Spleen (tissue), 11 donors: ENCODE data around the gene OTULIN. TPM values are rescaled to one million over a fixed set of nuclear protein-coding genes. Genes with fewer than 3 reads are reported as not detected.
A peak's percentile ranks its signal among the peaks of the same experiment; 100 is the strongest.

Source experiments
- DNase-seq: peaks from one replicate; pipeline ENCODE4 v3.0.0-alpha.2; 2020
- H3K27ac ChIP-seq, 8 donors: fragments of 200-600 bp; sonication (generic) in 7 of 8; 1 replicate in 4 of 8; 2 replicates in 4 of 8; pipeline versions ENCODE4 v1.5.0 to v1.8.0; 2016 to 2021; ENCODE audit warnings: inconsistent platforms in 4 of 8, mild to moderate bottlenecking in 4 of 8, moderate library complexity in 1 of 8
- H3K27me3 ChIP-seq, 7 donors: fragments of 200-600 bp; sonication (generic) in 6 of 7; replicated peaks in 1 of 7; 1 replicate in 4 of 7; 2 replicates in 3 of 7; pipeline versions ENCODE4 v1.5.0 to v1.8.0; 2016 to 2021; ENCODE audit warnings: inconsistent platforms in 3 of 7, mild to moderate bottlenecking in 1 of 7
- H3K36me3 ChIP-seq, 6 donors: fragments of 200-600 bp; sonication (generic) in 5 of 6; 1 replicate in 4 of 6; 2 replicates in 2 of 6; pipeline versions ENCODE4 v1.5.0 to v1.8.0; 2016 to 2021; ENCODE audit warnings: inconsistent platforms in 2 of 6
- H3K4me1 ChIP-seq, 6 donors: fragments of 200-600 bp; sonication (generic) in 5 of 6; 1 replicate in 3 of 6; 2 replicates in 3 of 6; pipeline versions ENCODE4 v1.5.0 to v1.8.0; 2016 to 2021; ENCODE audit warnings: inconsistent platforms in 3 of 6
- H3K4me3 ChIP-seq, 8 donors: fragments of 200-600 bp; sonication (generic) in 7 of 8; 1 replicate in 4 of 8; 2 replicates in 4 of 8; pipeline versions ENCODE4 v1.5.0 to v1.8.0; 2016 to 2021; ENCODE audit warnings: inconsistent platforms in 4 of 8, mild to moderate bottlenecking in 4 of 8, moderate library complexity in 2 of 8
- H3K9me3 ChIP-seq, 8 donors: fragments of 200-600 bp; sonication (generic) in 7 of 8; 1 replicate in 4 of 8; 2 replicates in 4 of 8; pipeline versions ENCODE4 v1.5.0 to v1.8.0; 2016 to 2021; ENCODE audit warnings: inconsistent platforms in 4 of 8
- CTCF ChIP-seq, 11 experiments: fragments of 200-600 bp in 7 of 11; fragments of 450-650 bp in 4 of 11; sonication (generic) in 4 of 11; IDR thresholded peaks in 8 of 11; conservative IDR thresholded peaks in 3 of 11; 1 replicate in 7 of 11; 2 replicates in 4 of 11; pipeline versions ENCODE4 v1.4.0 to v1.8.0; 2016 to 2021; ENCODE audit warnings: antibody characterized with exemption in 11 of 11, inconsistent platforms in 4 of 11, mild to moderate bottlenecking in 1 of 11
- POLR2A ChIP-seq, 3 donors: fragments of 450-650 bp; IDR thresholded peaks; one replicate each; pipeline ENCODE4 v1.5.1; 2017; ENCODE audit warnings: antibody characterized with exemption in 3 of 3, mild to moderate bottlenecking in 1 of 3
- POLR2AphosphoS5 ChIP-seq, 3 donors: sonication (generic); formaldehyde crosslinking; IDR thresholded peaks; one replicate each; pipeline ENCODE4 v1.5.1; 2017; ENCODE audit warnings: antibody characterized with exemption in 3 of 3
- WGBS, 5 donors: extraction: QIAGEN DNeasy Blood & Tissue Kit in 3 of 5; methylation state at CpG; one replicate each; pipeline versions ENCODE4 v1.1.5 to v1.1.7; 2013 to 2018; 5-methylcytosine and 5-hydroxymethylcytosine counted together
- intact Hi-C: fragments of 100-400 bp; cut with DNase I; formaldehyde crosslinking; loops from one replicate; pipeline ENCODE4 v1.15.0; 2023; ENCODE audit warnings: low total_unique reads
- polyA plus RNA-seq, 3 donors: library from polyadenylated mRNA; stranded (reverse); fragments of 200-250 nt; gene quantifications; one replicate each; pipeline ENCODE4 v1.2.1, GENCODE V29; 2013
- total RNA-seq, 7 donors: library from RNA; depleted of rRNA in 3 of 7; stranded (reverse); fragments of >200 nt in 3 of 7; fragmentation: NEBNext Ultra II Directional in 4 of 7; extraction: Animal tissue kit (Norgen Biotek cat#: 25700) in 4 of 7; gene quantifications; one replicate each; pipeline versions ENCODE4 v1.1.0 to v1.2.1, GENCODE V29; 2016 to 2021
- donor health status: healthy with polysubstance abuse.
- donor health status: DM: no; HTN: no; CAD: no; lungs with moderate emphysema.
- donor health status: DM: no; HTN: no; CAD: no.
- donor health status: Bipolar disorder and iron deficiency.
- donor health status: healthy.
- donor health status: DM: no; HTN: no; CAD: no.
- donor health status: DM: yes; HTN: yes; CAD: no.

Gene OTULIN
- total and polyA plus RNA-seq, 10 donors: 2.7 to 53.7 (median 35.9) TPM

- Histone ChIP-seq H3K36me3 (peaks cover 0 to 100% (median 51%) of the 10 kb centered on the region in 6 donors), H3K4me1 (peaks cover 11 to 43% (median 18%) of the 10 kb centered on the region in 6 donors), H3K27ac (peak overlapping the region in 5 of 8 donors; percentile 12 to 76 (median 74)), H3K27me3 (no peaks in the 10 kb centered on the region), H3K9me3 (no peaks in the 10 kb centered on the region), H3K4me3 (no peak overlapping the region)
- 90 to 95% (median 94%) methylated on average over 5 of the region's 5 CpGs for WGBS, 5 donors
- TF ChIP-seq CTCF (IDR thresholded peaks at IDR 0.05 in 8 of 11, conservative IDR thresholded peaks at IDR 0.05 in 3 of 11) (no peak), POLR2A (IDR thresholded peaks at IDR 0.05) (no peak), POLR2AphosphoS5 (IDR thresholded peaks at IDR 0.05) (no peak)
- no peak for DNase-seq
- intact Hi-C loops: no loop called here
These were observed 44.0 kb downstream of the OTULIN start for GRCh38 chr5:14708551-14708950.

- Histone ChIP-seq H3K4me3 (no peak overlapping the region), H3K9me3 (no peaks in the 10 kb centered on the region), H3K27ac (no peak overlapping the region), H3K4me1 (peaks cover 11 to 32% (median 18%) of the 10 kb centered on the region in 6 donors), H3K27me3 (no peaks in the 10 kb centered on the region), H3K36me3 (peaks cover 0 to 100% (median 66%) of the 10 kb centered on the region in 6 donors)
- 91 to 98% (median 95%) methylated on average over 28 of the region's 28 CpGs for WGBS, 5 donors
- DNase-seq: no peak
- TF ChIP-seq CTCF (IDR thresholded peaks at IDR 0.05 in 8 of 11, conservative IDR thresholded peaks at IDR 0.05 in 3 of 11) (no peak), POLR2A (IDR thresholded peaks at IDR 0.05) (no peak), POLR2AphosphoS5 (IDR thresholded peaks at IDR 0.05) (no peak)
- intact Hi-C loops: no loop called here
These were observed 45.9 kb downstream of the OTULIN start for GRCh38 chr5:14710313-14710994.

- DNase-seq: no peak
- Histone ChIP-seq H3K36me3 (peaks cover 0 to 100% (median 72%) of the 10 kb centered on the region in 6 donors), H3K4me3 (no peak overlapping the region), H3K27me3 (no peaks in the 10 kb centered on the region), H3K9me3 (no peaks in the 10 kb centered on the region), H3K27ac (no peak overlapping the region), H3K4me1 (peaks cover under 1 to 15% (median 5%) of the 10 kb centered on the region in 6 donors)
- 86 to 95% (median 93%) methylated on average over 11 of the region's 11 CpGs for WGBS, 5 donors
- intact Hi-C loops: no loop called here
- no peak for TF ChIP-seq POLR2A (IDR thresholded peaks at IDR 0.05)
- TF ChIP-seq CTCF (IDR thresholded peaks at IDR 0.05 in 8 of 11, conservative IDR thresholded peaks at IDR 0.05 in 3 of 11): no peak
- TF ChIP-seq POLR2AphosphoS5 (IDR thresholded peaks at IDR 0.05): peak in 1 of 3 donors; percentile 36
These were observed 47.6 kb downstream of the OTULIN start for GRCh38 chr5:14712131-14712530.

- Histone ChIP-seq H3K27me3 (no peaks in the 10 kb centered on the region), H3K27ac (no peak overlapping the region), H3K9me3 (no peaks in the 10 kb centered on the region), H3K4me1 (peaks cover 0 to 10% (median 0%) of the 10 kb centered on the region in 6 donors), H3K4me3 (no peak overlapping the region), H3K36me3 (peaks cover 0 to 100% (median 72%) of the 10 kb centered on the region in 6 donors)
- intact Hi-C loops: no loop called here
- TF ChIP-seq CTCF (IDR thresholded peaks at IDR 0.05 in 8 of 11, conservative IDR thresholded peaks at IDR 0.05 in 3 of 11): no peak
- peak in 1 of 3 donors; percentile 48 for TF ChIP-seq POLR2AphosphoS5 (IDR thresholded peaks at IDR 0.05)
- 97 to 98% (median 97%) methylated on average over 17 of the region's 17 CpGs for WGBS, 5 donors
- no peak for DNase-seq
These were observed 48.1 kb downstream of the OTULIN start for GRCh38 chr5:14712666-14713065.
